GM19455 (cell line): ENCODE results near the gene KLK7.

ENCODE experiments used
- ATAC-seq: cut with Tn5 transposase; IDR thresholded peaks from one replicate; pipeline ENCODE4 v1.9.1; 2021; ENCODE audit not compliant: unreplicated experiment

The KLK7 gene

GRCh38 chr19:50939596-50939995 lies 44.1 kb downstream of the KLK7 start:
- no peak for ATAC-seq

GRCh38 chr19:50933640-50934039 lies 50.1 kb downstream of the KLK7 start:
- no peak for ATAC-seq

GRCh38 chr19:50932690-50933083 lies 51.0 kb downstream of the KLK7 start:
- ATAC-seq = no peak

GRCh38 chr19:50932018-50932689 lies 51.6 kb downstream of the KLK7 start:
- no peak for ATAC-seq

- no peak for ATAC-seq
Observed at GRCh38 chr19:50931023-50931422, 52.7 kb downstream of the KLK7 start.

- ATAC-seq = no peak
Observed at GRCh38 chr19:50928831-50929230, 54.9 kb downstream of the KLK7 start.
